Transverse colon (tissue), 3 donors: ENCODE measurements around the gene TMEM9.

Experiments used
- CTCF ChIP-seq, 5 experiments: fragments of 200-600 bp in 3 of 5; fragments of 450-650 bp in 2 of 5; sonication (generic) in 3 of 5; IDR thresholded peaks; 1 replicate in 2 of 5; 2 replicates in 3 of 5; pipeline ENCODE4 v1.5.1; 2016 to 2017; ENCODE audit warnings: antibody characterized with exemption in 5 of 5, inconsistent platforms in 3 of 5, mild to moderate bottlenecking in 2 of 5, moderate library complexity in 1 of 5
- EP300 ChIP-seq: sonication (generic); formaldehyde crosslinking; IDR thresholded peaks from one replicate; pipeline ENCODE4 v1.6.1; 2017; ENCODE audit warnings: antibody characterized with exemption, low read depth

GRCh38 chr1:201112173-201112731 is 42.0 kb downstream of the TMEM9 start, which contains the start of gene CACNA1S:
- TF ChIP-seq CTCF (IDR thresholded peaks at IDR 0.05), result no peak
- no peak for TF ChIP-seq EP300
